HL-60 (cell line): ENCODE data around the gene USP19.

ENCODE experiments used
- DNase-seq, 2 experiments: peaks; one replicate each; pipeline ENCODE4 v3.0.0-alpha.2; 2010 to 2020; ENCODE audit warnings: low read depth in 1 of 2, low spot score in 1 of 2
- H3K27ac ChIP-seq: fragments of 250-450 bp; sonication (Bioruptor Pico); replicated peaks from 2 replicates; pipeline ENCODE4 v1.5.1; 2020; ENCODE audit warnings: mild to moderate bottlenecking, moderate library complexity
- H3K27me3 ChIP-seq: fragments of 250-450 bp; sonication (Bioruptor Pico); 2 replicates; pipeline ENCODE4 v1.5.1; 2021; ENCODE audit warnings: mild to moderate bottlenecking, moderate library complexity; ENCODE audit not compliant: insufficient read depth, poor library complexity, severe bottlenecking
- H3K4me3 ChIP-seq: replicated peaks from 2 replicates; pipeline ENCODE4 v1.5.1; 2011; ENCODE audit warnings: mild to moderate bottlenecking, control low read depth, low read length; ENCODE audit not compliant: insufficient read depth
- GABPA ChIP-seq: IDR thresholded peaks from 2 replicates; pipeline ENCODE4 v1.6.1; 2012; ENCODE audit warnings: low read depth
- POLR2AphosphoS5 ChIP-seq: IDR thresholded peaks from 2 replicates; pipeline ENCODE4 v1.6.1; 2012; ENCODE audit warnings: low read depth
- REST ChIP-seq: IDR thresholded peaks from 2 replicates; pipeline ENCODE4 v1.6.1; 2012; ENCODE audit warnings: low read depth; ENCODE audit not compliant: insufficient replicate concordance
- SPI1 ChIP-seq: IDR thresholded peaks from 2 replicates; pipeline ENCODE4 v1.6.1; 2012; ENCODE audit warnings: low read depth, mild to moderate bottlenecking, borderline replicate concordance
- TF ChIP-seq, protein P1 (sequence below): IDR thresholded peaks from one replicate; pipeline ENCODE4 v1.5.1; 2011; ENCODE audit warnings: low read length, control low read depth, inconsistent platforms; ENCODE audit not compliant: insufficient read depth

USP19 gene

GRCh38 chr3:49119439-49119838, 1.2 kb downstream of the USP19 start:
- TF ChIP-seq, protein P1, sequence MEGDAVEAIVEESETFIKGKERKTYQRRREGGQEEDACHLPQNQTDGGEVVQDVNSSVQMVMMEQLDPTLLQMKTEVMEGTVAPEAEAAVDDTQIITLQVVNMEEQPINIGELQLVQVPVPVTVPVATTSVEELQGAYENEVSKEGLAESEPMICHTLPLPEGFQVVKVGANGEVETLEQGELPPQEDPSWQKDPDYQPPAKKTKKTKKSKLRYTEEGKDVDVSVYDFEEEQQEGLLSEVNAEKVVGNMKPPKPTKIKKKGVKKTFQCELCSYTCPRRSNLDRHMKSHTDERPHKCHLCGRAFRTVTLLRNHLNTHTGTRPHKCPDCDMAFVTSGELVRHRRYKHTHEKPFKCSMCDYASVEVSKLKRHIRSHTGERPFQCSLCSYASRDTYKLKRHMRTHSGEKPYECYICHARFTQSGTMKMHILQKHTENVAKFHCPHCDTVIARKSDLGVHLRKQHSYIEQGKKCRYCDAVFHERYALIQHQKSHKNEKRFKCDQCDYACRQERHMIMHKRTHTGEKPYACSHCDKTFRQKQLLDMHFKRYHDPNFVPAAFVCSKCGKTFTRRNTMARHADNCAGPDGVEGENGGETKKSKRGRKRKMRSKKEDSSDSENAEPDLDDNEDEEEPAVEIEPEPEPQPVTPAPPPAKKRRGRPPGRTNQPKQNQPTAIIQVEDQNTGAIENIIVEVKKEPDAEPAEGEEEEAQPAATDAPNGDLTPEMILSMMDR = no peak
- Histone ChIP-seq H3K27me3 (no peaks in the 10 kb centered on the region), H3K27ac (peak overlapping the region; percentile 87), H3K4me3 (peak overlapping the region; percentile 96)
- DNase-seq = no peak

DNA sequence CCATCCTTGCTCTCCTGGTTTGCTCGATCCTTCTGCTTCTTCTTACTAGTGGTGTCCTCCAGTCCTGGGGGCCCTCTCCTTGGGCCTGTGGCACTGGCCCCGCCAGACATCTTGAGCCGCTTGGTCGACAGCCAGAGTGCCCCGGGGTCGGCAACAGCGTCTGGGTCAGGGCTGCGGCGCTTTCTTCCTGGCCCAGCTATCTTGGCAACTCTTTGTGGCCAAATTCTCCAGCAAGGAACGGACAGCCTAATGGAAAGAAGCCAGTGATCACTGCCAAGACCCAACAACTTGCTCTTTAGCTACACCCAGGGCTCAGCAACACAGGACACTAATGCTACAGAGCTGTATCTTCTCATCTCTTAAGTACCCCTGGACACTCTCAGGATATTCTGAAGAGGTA, 1.6 kb downstream of the USP19 start:
- DNase-seq = no peak
- no peak overlapping the region for H3K4me3 ChIP-seq
- no peak overlapping the region; the same call in 1 of the 2 replicates for H3K27ac ChIP-seq
- TF ChIP-seq SPI1 (no peak), REST (no peak), POLR2AphosphoS5 (no peak), GABPA (no peak)
- TF ChIP-seq, protein P1 = no peak
- no peaks in the 10 kb centered on the region for H3K27me3 ChIP-seq

DNA sequence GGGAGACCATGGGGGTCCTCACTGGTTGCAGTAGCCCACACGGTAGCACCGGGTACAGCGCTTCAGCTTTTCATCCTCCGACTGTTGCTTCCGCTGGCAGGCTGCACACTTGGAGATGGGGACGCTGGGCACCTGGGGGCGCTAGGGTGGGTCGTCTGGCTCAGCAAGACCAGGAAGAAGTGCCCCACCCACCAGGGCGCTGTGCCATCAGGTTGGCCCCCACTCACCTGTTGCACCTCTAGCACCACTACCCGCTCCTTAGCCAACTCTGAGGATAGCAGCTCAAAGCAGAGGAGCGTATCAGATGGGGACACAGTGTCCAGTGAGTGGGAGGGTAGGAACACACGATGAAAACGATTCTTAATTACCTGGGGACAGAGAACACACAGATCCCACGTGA, 8.4 kb downstream of the USP19 start:
- H3K27ac ChIP-seq = no peak overlapping the region
- TF ChIP-seq SPI1 (no peak), GABPA (no peak)

DNA sequence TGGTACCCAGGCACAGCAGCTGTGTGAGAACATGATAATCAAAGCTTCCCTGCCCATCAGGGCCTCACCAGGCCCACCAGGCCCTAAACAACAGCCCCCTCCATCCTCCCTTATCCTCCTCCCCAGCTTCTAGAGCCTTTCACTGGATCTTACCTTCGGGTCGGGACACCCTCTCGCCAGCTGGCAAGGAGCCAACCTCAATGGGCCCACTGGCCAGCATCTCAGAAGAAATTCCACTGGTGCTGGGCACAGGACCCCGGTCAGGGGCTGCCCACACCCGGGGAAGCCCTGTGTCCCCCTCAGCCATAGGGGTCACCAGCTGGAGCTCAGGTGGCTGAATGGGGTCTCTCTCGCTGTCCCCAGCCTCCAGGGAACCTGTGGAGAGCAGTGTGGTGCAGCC, 9.3 kb downstream of the USP19 start:
- H3K27me3 ChIP-seq = no peaks in the 10 kb centered on the region
- H3K4me3 ChIP-seq = no peak overlapping the region
- no peak for DNase-seq
- TF ChIP-seq, protein P1 = no peak
- no peak for TF ChIP-seq GABPA
- TF ChIP-seq REST = no peak
- no peak for TF ChIP-seq SPI1
- TF ChIP-seq POLR2AphosphoS5 = no peak
- no peak overlapping the region for H3K27ac ChIP-seq

More for the DNA sequence above, 8.4 kb downstream of the USP19 start:
- DNase-seq = no peak
- H3K4me3 ChIP-seq = no peak overlapping the region
- no peaks in the 10 kb centered on the region for H3K27me3 ChIP-seq
